Mesenchymal stem cell (in vitro differentiated cells and primary cell): ENCODE measurements around the gene TALDO1.

Source experiments
- DNase-seq: peaks from one replicate; pipeline ENCODE4 v3.0.0-alpha.2; 2013
- H2AFZ ChIP-seq: one replicate; pipeline ENCODE4 v1.6.1; 2013; ENCODE audit warnings: low read depth, mild to moderate bottlenecking, control low read depth, inconsistent platforms, low read length, moderate library complexity
- H2AK5ac ChIP-seq: 2 replicates; pipeline ENCODE4 v1.6.1; 2013; ENCODE audit warnings: low read length, moderate library complexity, mild to moderate bottlenecking, inconsistent platforms; ENCODE audit not compliant: severe bottlenecking
- H2BK120ac ChIP-seq: one replicate; pipeline ENCODE4 v1.6.1; 2013; ENCODE audit warnings: low read depth, mild to moderate bottlenecking, inconsistent platforms, low read length, moderate library complexity
- H2BK12ac ChIP-seq, 2 experiments: one replicate each; pipeline ENCODE4 v1.6.1; 2013; ENCODE audit warnings: inconsistent platforms in 2 of 2, low read length in 2 of 2, mild to moderate bottlenecking in 2 of 2, moderate library complexity in 2 of 2, control low read depth in 1 of 2
- H2BK15ac ChIP-seq: one replicate; pipeline ENCODE4 v1.6.1; 2013; ENCODE audit warnings: mild to moderate bottlenecking, low read depth, inconsistent platforms; ENCODE audit not compliant: poor library complexity, severe bottlenecking
- H2BK5ac ChIP-seq: 2 replicates; pipeline ENCODE4 v1.6.1; 2013; ENCODE audit warnings: low read depth, mild to moderate bottlenecking, low read length, control low read depth, inconsistent platforms; ENCODE audit not compliant: poor library complexity, severe bottlenecking
- H3K14ac ChIP-seq, 2 experiments: one replicate each; pipeline ENCODE4 v1.6.1; 2013; ENCODE audit warnings: inconsistent platforms in 2 of 2, low read length in 2 of 2, control low read depth in 1 of 2, mild to moderate bottlenecking in 1 of 2, moderate library complexity in 1 of 2
- H3K18ac ChIP-seq, 2 experiments: one replicate each; pipeline ENCODE4 v1.6.1; 2013; ENCODE audit warnings: inconsistent platforms in 2 of 2, low read length in 2 of 2, control low read depth in 1 of 2, low read depth in 1 of 2, mild to moderate bottlenecking in 1 of 2
- H3K23ac ChIP-seq, 2 experiments: one replicate each; pipeline ENCODE4 v1.6.1; 2013; ENCODE audit warnings: inconsistent platforms in 2 of 2, low read length in 2 of 2, mild to moderate bottlenecking in 2 of 2, moderate library complexity in 2 of 2, control low read depth in 1 of 2
- H3K27ac ChIP-seq: 2 replicates; pipeline ENCODE4 v1.5.1; 2013; ENCODE audit warnings: mild to moderate bottlenecking, moderate library complexity, low read length, control low read depth, inconsistent platforms; ENCODE audit not compliant: poor library complexity, severe bottlenecking
- H3K27me3 ChIP-seq, 2 experiments: 2 replicates each; pipeline versions ENCODE4 v1.6.1 to v1.7.0; 2013; ENCODE audit warnings: low read length in 2 of 2, mild to moderate bottlenecking in 2 of 2, moderate library complexity in 2 of 2, control low read depth in 1 of 2, inconsistent platforms in 1 of 2; ENCODE audit not compliant: control insufficient read depth in 1 of 2, insufficient read depth in 1 of 2
- H3K36me3 ChIP-seq, 2 experiments: 2 replicates each; pipeline versions ENCODE4 v1.6.1 to v1.7.0; 2013; ENCODE audit warnings: low read length in 2 of 2, control low read depth in 1 of 2, inconsistent platforms in 1 of 2, low read depth in 1 of 2, mild to moderate bottlenecking in 1 of 2; ENCODE audit not compliant: insufficient read depth in 2 of 2, control insufficient read depth in 1 of 2
- H3K4ac ChIP-seq, 2 experiments: one replicate each; pipeline ENCODE4 v1.6.1; 2013; ENCODE audit warnings: inconsistent platforms in 2 of 2, low read length in 2 of 2, mild to moderate bottlenecking in 2 of 2, moderate library complexity in 2 of 2, control low read depth in 1 of 2, low read depth in 1 of 2
- H3K4me1 ChIP-seq: 2 replicates; pipeline ENCODE4 v1.6.1; 2013; ENCODE audit warnings: low read depth, low read length, control low read depth; ENCODE audit not compliant: control insufficient read depth, insufficient read depth
- H3K4me2 ChIP-seq: 2 replicates; pipeline ENCODE4 v1.6.1; 2013; ENCODE audit warnings: low read length, mild to moderate bottlenecking, inconsistent platforms; ENCODE audit not compliant: poor library complexity, severe bottlenecking
- H3K4me3 ChIP-seq, 2 experiments: 2 replicates each; pipeline versions ENCODE4 v1.5.1 to v1.7.0; 2013; ENCODE audit warnings: low read length in 2 of 2, mild to moderate bottlenecking in 2 of 2, control low read depth in 1 of 2, low read depth in 1 of 2; ENCODE audit not compliant: insufficient read depth in 1 of 2
- H3K79me1 ChIP-seq: replicated peaks from 2 replicates; pipeline ENCODE4 v1.6.1; 2013; ENCODE audit warnings: mild to moderate bottlenecking, control low read depth, low read length, inconsistent platforms; ENCODE audit not compliant: poor library complexity, severe bottlenecking
- H3K9ac ChIP-seq: 2 replicates; pipeline ENCODE4 v1.7.0; 2013; ENCODE audit warnings: mild to moderate bottlenecking, low read length, moderate library complexity
- H3K9me3 ChIP-seq: 2 replicates; pipeline ENCODE4 v1.7.0; 2013; ENCODE audit warnings: mild to moderate bottlenecking, low read length; ENCODE audit not compliant: control insufficient read depth
- H4K8ac ChIP-seq: one replicate; pipeline ENCODE4 v1.6.1; 2013; ENCODE audit warnings: inconsistent platforms, mild to moderate bottlenecking, low read length, moderate library complexity
- H4K91ac ChIP-seq: one replicate; pipeline ENCODE4 v1.6.1; 2013; ENCODE audit warnings: mild to moderate bottlenecking, low read length, inconsistent platforms
- WGBS: methylation state at CpG from one replicate; pipeline ENCODE4 v1.1.7; 2013; ENCODE audit warnings: mixed read lengths; 5-methylcytosine and 5-hydroxymethylcytosine counted together

TALDO1 gene

DNA sequence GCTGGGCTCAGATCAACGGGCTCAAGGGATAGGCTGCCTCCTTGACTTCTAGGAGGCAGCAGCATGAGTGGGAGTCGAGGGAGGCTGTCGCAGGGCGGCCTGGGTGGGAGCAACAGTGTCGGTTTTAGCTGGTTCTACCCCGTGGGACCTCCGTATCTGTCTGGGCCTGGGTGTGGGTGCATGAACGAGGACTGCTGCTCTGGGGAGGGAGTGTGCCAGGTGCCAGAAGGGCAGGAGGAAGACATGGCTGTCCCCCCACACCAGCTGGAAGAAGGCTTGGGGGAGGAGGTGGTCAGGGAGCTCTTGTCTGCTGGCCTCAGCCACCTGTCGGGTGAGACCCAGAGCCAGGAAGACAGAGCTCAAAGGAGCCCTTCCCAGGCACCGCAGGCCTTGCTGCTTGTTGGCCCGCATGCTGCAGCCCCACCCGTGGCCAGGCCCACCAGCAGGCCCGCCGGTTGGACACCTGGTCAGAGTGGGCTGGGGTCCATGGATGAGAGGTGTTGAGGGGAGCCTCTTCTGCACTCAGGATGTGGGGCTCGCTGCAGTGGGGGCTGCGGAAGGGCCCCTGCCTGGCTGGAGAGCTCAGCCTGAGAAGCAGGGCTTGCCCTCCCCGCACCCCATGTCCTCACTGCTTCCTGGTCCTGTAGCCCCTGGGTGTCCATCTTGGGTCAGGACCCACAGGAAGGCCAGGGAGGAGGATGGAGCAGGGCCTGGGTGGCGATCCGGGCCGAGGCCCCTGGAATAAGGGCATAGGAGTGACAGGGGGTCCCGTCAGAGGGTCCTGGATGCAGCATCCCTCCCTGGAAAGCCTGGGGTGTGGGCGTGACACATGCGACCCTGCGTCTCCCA is 39.2 kb downstream of the TALDO1 start:
- no peaks in the 10 kb centered on the region for H3K9me3 ChIP-seq
- no peak overlapping the region for H2BK15ac ChIP-seq
- H3K4me3 ChIP-seq: no peak overlapping the region
- H3K4me2 ChIP-seq: no peak overlapping the region
- H3K36me3 ChIP-seq: peaks cover 4 to 8% of the 10 kb centered on the region in 2 experiments
- H3K79me1 ChIP-seq: no peaks in the 10 kb centered on the region
- 93% methylated on average over 24 of the region's 24 CpGs for WGBS
- H3K18ac ChIP-seq: no peak overlapping the region
- H3K27ac ChIP-seq: no peak overlapping the region
- H2BK12ac ChIP-seq: no peak overlapping the region
- H3K23ac ChIP-seq: no peak overlapping the region
- H4K91ac ChIP-seq: no peak overlapping the region
- H2BK120ac ChIP-seq: no peak overlapping the region
- no peak for DNase-seq
- H2AK5ac ChIP-seq: no peak overlapping the region
- H3K9ac ChIP-seq: no peak overlapping the region
- H3K14ac ChIP-seq: no peak overlapping the region
- no peak overlapping the region for H2BK5ac ChIP-seq
- no peak overlapping the region for H3K4ac ChIP-seq
- no peak overlapping the region for H2AFZ ChIP-seq
- H3K4me1 ChIP-seq: peaks cover 27% of the 10 kb centered on the region
- H3K27me3 ChIP-seq: peaks cover 4 to 14% of the 10 kb centered on the region in 2 experiments
- H4K8ac ChIP-seq: no peak overlapping the region

DNA sequence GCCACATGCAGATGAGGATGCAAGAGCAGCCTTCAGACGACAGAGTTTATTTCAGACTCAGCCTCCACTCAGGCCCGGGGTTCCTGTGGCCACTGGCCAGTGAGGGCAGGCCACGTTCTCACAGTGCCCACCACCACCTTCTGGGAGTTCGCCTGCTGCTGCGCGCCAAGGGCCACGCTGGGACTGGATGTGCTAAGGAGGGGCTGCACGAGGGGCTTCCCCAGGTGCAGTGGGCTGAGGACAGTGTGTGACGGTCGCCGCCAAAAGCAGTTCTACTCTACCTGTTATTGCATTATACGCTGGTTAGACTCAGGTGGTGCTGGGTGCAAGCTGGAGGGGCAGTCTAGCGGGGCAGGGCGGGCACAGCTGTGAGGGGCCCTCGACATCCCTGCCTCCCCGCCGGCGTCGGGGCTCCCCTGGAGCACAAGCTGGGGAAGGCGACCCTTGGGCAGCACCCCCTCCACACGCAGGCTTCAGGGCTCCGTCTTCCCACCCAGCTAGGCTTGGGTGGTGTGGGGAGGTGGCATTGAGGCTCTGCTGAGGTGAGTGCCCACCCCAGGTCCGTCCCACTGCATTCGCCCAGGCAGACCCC is 39.9 kb downstream of the TALDO1 start:
- no peak overlapping the region for H2BK5ac ChIP-seq
- H3K14ac ChIP-seq: no peak overlapping the region
- H3K27ac ChIP-seq: no peak overlapping the region
- no peak overlapping the region for H3K18ac ChIP-seq
- no peak overlapping the region for H3K23ac ChIP-seq
- peaks cover 6 to 15% of the 10 kb centered on the region in 2 experiments for H3K36me3 ChIP-seq
- no peak overlapping the region for H3K4me3 ChIP-seq
- H2BK12ac ChIP-seq: no peak overlapping the region
- H3K9me3 ChIP-seq: no peaks in the 10 kb centered on the region
- H4K8ac ChIP-seq: no peak overlapping the region
- peaks cover 25% of the 10 kb centered on the region for H3K4me1 ChIP-seq
- DNase-seq: no peak
- no peak overlapping the region for H3K9ac ChIP-seq
- no peak overlapping the region for H3K4me2 ChIP-seq
- H3K4ac ChIP-seq: peak overlapping the region in 1 of 2 experiments; percentile 35
- WGBS: 90% methylated on average over 22 of the region's 24 CpGs
- no peak overlapping the region for H2AK5ac ChIP-seq
- no peak overlapping the region for H2BK120ac ChIP-seq
- no peak overlapping the region for H4K91ac ChIP-seq
- no peaks in the 10 kb centered on the region for H3K79me1 ChIP-seq
- H3K27me3 ChIP-seq: peaks cover 4 to 14% of the 10 kb centered on the region in 2 experiments
- no peak overlapping the region for H2AFZ ChIP-seq
- no peak overlapping the region for H2BK15ac ChIP-seq

DNA sequence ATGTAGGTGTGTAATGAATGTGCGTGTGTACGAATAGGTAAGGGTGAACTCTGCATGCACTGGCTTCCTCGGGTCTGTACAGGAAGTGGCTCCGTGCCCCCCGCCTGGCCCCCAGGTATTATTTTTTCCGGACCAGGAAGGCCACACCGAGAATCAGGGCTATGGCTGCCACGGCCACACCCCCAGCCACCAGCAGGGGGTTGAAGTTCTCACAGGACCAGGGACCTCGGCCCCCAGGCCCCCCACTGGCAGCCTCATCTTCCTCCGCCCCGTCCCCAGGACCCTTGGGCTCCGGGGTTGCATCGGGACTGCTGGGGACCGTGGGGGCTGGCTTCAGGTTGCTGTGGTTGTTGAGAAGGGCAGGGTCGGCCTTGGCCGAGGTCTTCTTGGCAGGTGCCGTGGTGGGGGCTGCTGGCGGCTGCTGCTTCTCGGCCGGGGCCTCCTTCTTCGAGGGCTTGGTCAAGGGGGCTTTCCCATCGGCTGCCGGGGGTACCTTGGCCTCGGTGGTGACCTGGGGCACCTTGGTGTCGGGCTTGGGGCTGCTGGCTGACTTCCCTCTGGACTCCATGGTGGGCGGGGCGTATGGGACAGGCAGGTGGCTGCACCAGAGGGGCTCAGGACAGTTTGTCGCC is 40.9 kb downstream of the TALDO1 start:
- H3K27ac ChIP-seq: no peak overlapping the region
- no peak overlapping the region for H4K8ac ChIP-seq
- H3K14ac ChIP-seq: no peak overlapping the region
- no peak overlapping the region for H3K9ac ChIP-seq
- peaks cover 7 to 25% of the 10 kb centered on the region in 2 experiments for H3K36me3 ChIP-seq
- H3K27me3 ChIP-seq: peaks cover 4 to 14% of the 10 kb centered on the region in 2 experiments
- H3K4ac ChIP-seq: no peak overlapping the region
- H3K79me1 ChIP-seq: peaks cover 3% of the 10 kb centered on the region
- no peak overlapping the region for H2BK15ac ChIP-seq
- no peak overlapping the region for H2AK5ac ChIP-seq
- no peaks in the 10 kb centered on the region for H3K9me3 ChIP-seq
- H3K4me2 ChIP-seq: no peak overlapping the region
- no peak overlapping the region for H2BK5ac ChIP-seq
- no peak overlapping the region for H3K4me3 ChIP-seq
- H3K18ac ChIP-seq: no peak overlapping the region
- 85% methylated on average over 28 of the region's 28 CpGs for WGBS
- H2AFZ ChIP-seq: no peak overlapping the region
- H4K91ac ChIP-seq: no peak overlapping the region
- H3K4me1 ChIP-seq: peaks cover 21% of the 10 kb centered on the region
- no peak overlapping the region for H2BK120ac ChIP-seq
- no peak overlapping the region for H3K23ac ChIP-seq
- DNase-seq: no peak
- H2BK12ac ChIP-seq: no peak overlapping the region
